NAMALWA (cell line): ENCODE results near the gene ALG12.

Experiments used
- DNase-seq: peaks from one replicate; pipeline ENCODE4 v3.0.0-alpha.2; 2015; ENCODE audit warnings: low spot score

ALG12 gene

GRCh38 chr22:49911881-49912625, 6.2 kb downstream of the ALG12 start:
- DNase-seq = no peak

- no peak for DNase-seq
Observed at GRCh38 chr22:49910229-49911155, 7.7 kb downstream of the ALG12 start.

- DNase-seq = no peak
Observed at GRCh38 chr22:49909476-49910205, 8.6 kb downstream of the ALG12 start.

- no peak for DNase-seq
Observed at GRCh38 chr22:49907807-49908206, 10.4 kb downstream of the ALG12 start.

- DNase-seq = no peak
Observed at GRCh38 chr22:49906799-49907290, 11.4 kb downstream of the ALG12 start.

GRCh38 chr22:49906071-49906798, 12.0 kb downstream of the ALG12 start:
- no peak for DNase-seq

- DNase-seq = no peak
Observed at GRCh38 chr22:49905465-49905864, 12.8 kb downstream of the ALG12 start.

- DNase-seq = no peak
Observed at GRCh38 chr22:49904040-49904369, 14.2 kb downstream of the ALG12 start.

- DNase-seq = no peak
Observed at GRCh38 chr22:49903322-49904039, 14.8 kb downstream of the ALG12 start.

GRCh38 chr22:49901457-49901856, 16.8 kb downstream of the ALG12 start:
- no peak for DNase-seq

- no peak for DNase-seq
Observed at GRCh38 chr22:49900441-49901230, 17.6 kb downstream of the ALG12 start.

GRCh38 chr22:49899530-49899929, 18.7 kb downstream of the ALG12 start:
- no peak for DNase-seq

- DNase-seq = no peak
Observed at GRCh38 chr22:49897015-49897684, 21.1 kb downstream of the ALG12 start.

GRCh38 chr22:49896201-49896600, 22.0 kb downstream of the ALG12 start:
- no peak for DNase-seq

- no peak for DNase-seq
Observed at GRCh38 chr22:49894322-49895054, 23.8 kb downstream of the ALG12 start.

GRCh38 chr22:49893025-49893424, 25.2 kb downstream of the ALG12 start:
- no peak for DNase-seq

- no peak for DNase-seq
Observed at GRCh38 chr22:49892226-49892899, 25.9 kb downstream of the ALG12 start.

GRCh38 chr22:49889071-49889470, 29.2 kb downstream of the ALG12 start:
- DNase-seq = no peak
